ENCODE results near the gene BEAN1. TPM values are rescaled to one million over a fixed set of nuclear protein-coding genes. Genes with fewer than 3 reads are reported as not detected.
A peak's percentile ranks its signal among the peaks of the same experiment; 100 is the strongest.

The BEAN1 gene
- total RNA-seq, 1 experiment from 2014 or later = 1.1 TPM

GRCh38 chr16:66502020-66502913 is 75.2 kb downstream of the BEAN1 start:
- H3K4me1 Mint-ChIP-seq (ENCODE audit: insufficient read depth, unreplicated experiment) = peaks cover 39% of the 10 kb centered on the region
- intact Hi-C loops (cut with micrococcal nuclease) = loop anchor here (2.0 kb wide), 1 partner anchor 15 kb away; no protein-coding TSS in a partner anchor
- no peaks in the 10 kb centered on the region for H3K27me3 Mint-ChIP-seq (ENCODE audit: insufficient read depth, unreplicated experiment)
- ChIA-PET POLR2A (interaction anchor here (0.8 to 2.2 kb wide), 7 partner anchors 9 to 95 kb away, joined by 3 to 28 read pairs (median 5); no protein-coding TSS in a partner anchor), CTCF (interaction anchor here (0.6 to 2.0 kb wide), 7 partner anchors 15 to 603 kb away, joined by 3 to 9 read pairs (median 3); partner anchors contain the start of gene TK2)
- no peaks in the 10 kb centered on the region for H3K9me3 Mint-ChIP-seq (ENCODE audit: unreplicated experiment)
- DNase-seq (ENCODE audit: unreplicated experiment) = peak; percentile 85
- BruUV-seq (replicated peaks) = no TSS peak
- H3K4me3 Mint-ChIP-seq (ENCODE audit: unreplicated experiment) = no peak overlapping the region
- H3K27ac Mint-ChIP-seq (ENCODE audit: low read depth, unreplicated experiment) = peak overlapping the region; percentile 31
- no peak for TF ChIP-seq CTCF (IDR thresholded peaks at IDR 0.05; ENCODE audit: unreplicated experiment)
- H3K36me3 Mint-ChIP-seq (ENCODE audit: insufficient read depth, unreplicated experiment) = peaks cover 9% of the 10 kb centered on the region

GRCh38 chr16:66503030-66503429 is 75.9 kb downstream of the BEAN1 start:
- Mint-ChIP-seq H3K36me3 (ENCODE audit: insufficient read depth, unreplicated experiment) (peaks cover 9% of the 10 kb centered on the region), H3K27me3 (ENCODE audit: insufficient read depth, unreplicated experiment) (no peaks in the 10 kb centered on the region), H3K27ac (ENCODE audit: low read depth, unreplicated experiment) (peak overlapping the region; percentile 31), H3K9me3 (ENCODE audit: unreplicated experiment) (no peaks in the 10 kb centered on the region), H3K4me1 (ENCODE audit: insufficient read depth, unreplicated experiment) (peaks cover 47% of the 10 kb centered on the region), H3K4me3 (ENCODE audit: unreplicated experiment) (no peak overlapping the region)
- no peak for DNase-seq (ENCODE audit: unreplicated experiment)
- POLR2A ChIA-PET = interaction anchor here (0.7 to 2.2 kb wide), 7 partner anchors 9 to 95 kb away, joined by 3 to 28 read pairs (median 5); no protein-coding TSS in a partner anchor
- TF ChIP-seq CTCF (IDR thresholded peaks at IDR 0.05; ENCODE audit: unreplicated experiment) = no peak
- CTCF ChIA-PET = interaction anchor here (0.7 to 2.0 kb wide), 3 partner anchors 16 to 261 kb away, joined by 3 to 9 read pairs (median 4); partner anchors contain the start of gene TK2
- intact Hi-C loops (cut with micrococcal nuclease) = loop anchor here (2.0 kb wide), 1 partner anchor 16 kb away; no protein-coding TSS in a partner anchor
- BruUV-seq (replicated peaks) = no TSS peak

- no peaks in the 10 kb centered on the region for H3K9me3 Mint-ChIP-seq (ENCODE audit: unreplicated experiment)
- no peak for TF ChIP-seq CTCF (IDR thresholded peaks at IDR 0.05; ENCODE audit: unreplicated experiment)
- peaks cover 52% of the 10 kb centered on the region for H3K4me1 Mint-ChIP-seq (ENCODE audit: insufficient read depth, unreplicated experiment)
- no peak for DNase-seq (ENCODE audit: unreplicated experiment)
- no peaks in the 10 kb centered on the region for H3K27me3 Mint-ChIP-seq (ENCODE audit: insufficient read depth, unreplicated experiment)
- BruUV-seq (replicated peaks) = no TSS peak
- CTCF ChIA-PET = interaction anchor here (2.0 kb wide), 1 partner anchor 16 kb away, joined by 9 read pairs; no protein-coding TSS in a partner anchor
- POLR2A ChIA-PET = interaction anchor here (0.7 to 2.2 kb wide), 4 partner anchors 14 to 96 kb away, joined by 3 to 28 read pairs (median 5); no protein-coding TSS in a partner anchor
- intact Hi-C loops (cut with micrococcal nuclease) = loop anchor here (2.0 kb wide), 1 partner anchor 17 kb away; no protein-coding TSS in a partner anchor
- no peak overlapping the region for H3K27ac Mint-ChIP-seq (ENCODE audit: low read depth, unreplicated experiment)
- H3K4me3 Mint-ChIP-seq (ENCODE audit: unreplicated experiment) = no peak overlapping the region
- H3K36me3 Mint-ChIP-seq (ENCODE audit: insufficient read depth, unreplicated experiment) = peaks cover 13% of the 10 kb centered on the region
Measured at GRCh38 chr16:66503612-66504011, 76.5 kb downstream of the BEAN1 start.
